K562 (cell line): ENCODE measurements around the gene SLC35D3. TPM values are rescaled to one million over a fixed set of nuclear protein-coding genes. Genes with fewer than 3 reads are reported as not detected.

Source experiments
- ATAC-seq: fragments of 200-7000 bp; cut with Tn5 transposase; 3 replicates; pipeline ENCODE4 v1.9.1; 2020; ENCODE audit warnings: moderate library complexity
- BruUV-seq: library from RNA; stranded (reverse); fragments of 400-500 nt; replicated peaks from 2 replicates; lab custom pipeline; 2021; lab: Mats Ljungman, UMichigan
- CTCF ChIA-PET: fragments of 300-600 bp; formaldehyde crosslinking; extraction: SDS; loops from one replicate; lab custom pipeline; 2021; ENCODE audit warnings: low intra/inter-chr PET ratio; lab: Yijun Ruan, JAX
- POLR2A ChIA-PET: fragments of 300-600, 350-650 bp; sonication (Branson Sonifier 250); formaldehyde crosslinking; extraction: SDS; loops from one replicate; lab custom pipeline; 2021; ENCODE audit warnings: antibody characterized with exemption, inconsistent platforms; lab: Yijun Ruan, JAX
- DNase-seq, 4 experiments: peaks; one replicate each; pipeline versions ENCODE4 v3.0.0 to v3.0.0-alpha.2; 2011 to 2018; ENCODE audit warnings: low spot score in 3 of 4, mixed read lengths in 3 of 4; ENCODE audit errors: extremely low read depth in 1 of 4
- FAIRE-seq: peaks from 2 replicates; lab custom pipeline; 2011; peaks lifted over from hg19 to GRCh38; lab: Jason Lieb, UNC
- H2AFZ ChIP-seq: 2 replicates; pipeline ENCODE4 v1.6.0; 2011; ENCODE audit warnings: low read depth, low read length, control low read depth, inconsistent platforms
- H3K27ac ChIP-seq: fragments of 200-600 bp; 3 replicates; pipeline ENCODE4 v1.8.0; 2011; ENCODE audit warnings: low read depth, mild to moderate bottlenecking, control low read depth, inconsistent platforms, low read length, moderate library complexity, mixed read lengths; ENCODE audit errors: extremely low read depth
- H3K27me3 ChIP-seq, 2 experiments: fragments of 300-600 bp in 1 of 2; 2 replicates in 1 of 2; 3 replicates in 1 of 2; pipeline versions ENCODE4 v1.6.0 to v1.8.0; 2011; ENCODE audit warnings: inconsistent platforms in 2 of 2, low read length in 2 of 2, mild to moderate bottlenecking in 1 of 2, mixed read lengths in 1 of 2, moderate library complexity in 1 of 2; ENCODE audit not compliant: control insufficient read depth in 2 of 2, insufficient read depth in 2 of 2
- H3K36me3 ChIP-seq: fragments of 300-600 bp; 3 replicates; pipeline ENCODE4 v1.8.0; 2011; ENCODE audit warnings: mild to moderate bottlenecking, low read length, inconsistent platforms; ENCODE audit not compliant: control insufficient read depth, insufficient read depth
- H3K4me1 ChIP-seq, 2 experiments: fragments of 200-600 bp in 1 of 2; replicated peaks in 1 of 2; 2 replicates in 1 of 2; 3 replicates in 1 of 2; pipeline versions ENCODE4 v1.5.1 to v1.8.0; 2011; ENCODE audit warnings: inconsistent platforms in 2 of 2, low read length in 2 of 2, mild to moderate bottlenecking in 1 of 2, mixed read lengths in 1 of 2, moderate library complexity in 1 of 2; ENCODE audit not compliant: control insufficient read depth in 2 of 2, insufficient read depth in 2 of 2
- H3K4me2 ChIP-seq: 2 replicates; pipeline ENCODE4 v1.6.1; 2011; ENCODE audit warnings: low read length, control low read depth, inconsistent platforms, mixed read lengths; ENCODE audit not compliant: insufficient read depth
- H3K4me3 ChIP-seq: fragments of 200-600 bp; sonication (generic), shearing (Covaris generic); 2 replicates; pipeline ENCODE4 v1.5.1; 2016; ENCODE audit warnings: control low read depth, inconsistent platforms
- H3K79me2 ChIP-seq: fragments of 200-600 bp; 3 replicates; pipeline ENCODE4 v1.8.0; 2011; ENCODE audit warnings: low read length, inconsistent platforms; ENCODE audit not compliant: control insufficient read depth, insufficient read depth
- H3K9ac ChIP-seq, 2 experiments: 2 replicates each; pipeline versions ENCODE4 v1.6.0 to v1.6.1; 2011; ENCODE audit warnings: low read depth in 2 of 2, low read length in 2 of 2, control low read depth in 1 of 2, inconsistent platforms in 1 of 2, mild to moderate bottlenecking in 1 of 2, mixed read lengths in 1 of 2; ENCODE audit not compliant: insufficient read depth in 1 of 2
- H3K9me1 ChIP-seq: one replicate; pipeline ENCODE4 v1.6.0; 2011; ENCODE audit warnings: inconsistent platforms, mild to moderate bottlenecking, low read length, moderate library complexity; ENCODE audit not compliant: control insufficient read depth, insufficient read depth
- H3K9me3 ChIP-seq: replicated peaks from 2 replicates; pipeline ENCODE4 v1.5.1; 2011; ENCODE audit warnings: low read depth, low read length, inconsistent platforms; ENCODE audit not compliant: control insufficient read depth, insufficient read depth
- H4K20me1 ChIP-seq: replicated peaks from 2 replicates; pipeline ENCODE4 v1.6.1; 2011; ENCODE audit warnings: low read length, inconsistent platforms, mixed read lengths; ENCODE audit not compliant: control insufficient read depth, insufficient read depth
- HBP1 ChIP-seq: fragments of 450-650 bp; formaldehyde crosslinking; IDR thresholded peaks from 2 replicates; pipeline ENCODE4 v1.4.0; 2022; ENCODE audit warnings: missing genetic modification characterization
- HDGF ChIP-seq: fragments of 450-650 bp; IDR thresholded peaks from 2 replicates; pipeline ENCODE4 v1.6.1; 2016
- MXI1 ChIP-seq: IDR thresholded peaks from 2 replicates; pipeline ENCODE4 v1.6.1; 2011; ENCODE audit warnings: low read depth, mild to moderate bottlenecking, improper control_type of control experiment, low read length
- NCOR1 ChIP-seq: fragments of 450-650 bp; IDR thresholded peaks from 2 replicates; pipeline ENCODE4 v1.6.1; 2016; ENCODE audit warnings: mild to moderate bottlenecking, moderate library complexity
- PRMT5 ChIP-seq: sonication (generic); formaldehyde crosslinking; IDR thresholded peaks from 2 replicates; pipeline ENCODE4 v1.5.0; 2020; ENCODE audit warnings: missing genetic modification reagents
- PYGO2 ChIP-seq: fragments of 450-650 bp; IDR thresholded peaks from 2 replicates; pipeline ENCODE4 v1.6.1; 2016; ENCODE audit warnings: mild to moderate bottlenecking, missing genetic modification characterization, moderate library complexity, missing compliant biosample characterization
- RB1 ChIP-seq: fragments of 450-650 bp; IDR thresholded peaks from 2 replicates; pipeline ENCODE4 v1.6.1; 2017; ENCODE audit warnings: low read depth, mild to moderate bottlenecking
- RERE ChIP-seq: sonication (generic); formaldehyde crosslinking; IDR thresholded peaks from 2 replicates; pipeline ENCODE4 v1.8.0; 2023; ENCODE audit warnings: missing genetic modification reagents, mild to moderate bottlenecking, borderline replicate concordance
- SFPQ ChIP-seq: fragments of 200-400 bp; formaldehyde crosslinking; IDR thresholded peaks from 2 replicates; pipeline ENCODE4 v1.6.1; 2017; ENCODE audit warnings: mild to moderate bottlenecking, low read depth, low read length, moderate library complexity
- ZNF512 ChIP-seq: IDR thresholded peaks from 2 replicates; pipeline ENCODE4 v1.6.1; 2016; ENCODE audit warnings: missing genetic modification characterization, missing compliant biosample characterization
- WGBS: fragments of 100-300 bp; shearing (Covaris generic); methylation state at CpG from one replicate; pipeline ENCODE4 v1.1.6; 2016; ENCODE audit warnings: low coverage, mixed read lengths; ENCODE audit not compliant: insufficient coverage; ENCODE audit errors: missing lambda C conversion rate; 5-methylcytosine and 5-hydroxymethylcytosine counted together
- in situ Hi-C: fragments of 300-500 bp; cut with MboI; formaldehyde crosslinking; loops from 4 replicates; pipeline ENCODE4 v1.15.0; 2018; ENCODE audit warnings: inconsistent platforms, mixed read lengths
- intact Hi-C: fragments of 100-400 bp; cut with micrococcal nuclease; formaldehyde crosslinking; loops from 2 replicates; pipeline ENCODE4 v1.14.2; 2022
- polyA plus RNA-seq, 8 experiments: library from polyadenylated mRNA; depleted of rRNA in 4 of 8; stranded (reverse) in 5 of 8; unstranded in 3 of 8; fragments of >200 nt; fragmentation: Nextera tagmentation in 2 of 8; fragmentation: Illumina TruSeq in 1 of 8; extraction: Ambion mirVana in 2 of 8; extraction: Trizol in 1 of 8; gene quantifications; 2 replicates each; pipeline versions ENCODE4 v1.2.1 to v1.2.3, GENCODE V29; 2011 to 2014; ENCODE audit warnings: inconsistent platforms in 1 of 8, missing spikeins in 1 of 8
- total RNA-seq, 7 experiments: library from RNA; depleted of rRNA in 6 of 7; stranded (reverse); fragments of >200 nt in 6 of 7; fragmentation: Illumina TruSeq in 2 of 7; extraction: Trizol in 2 of 7; gene quantifications; 2 replicates each; pipeline versions ENCODE4 v1.2.1 to v1.2.3, GENCODE V29; 2011 to 2021; ENCODE audit warnings: low replicate concordance in 1 of 7

Gene SLC35D3
- total and polyA plus RNA-seq, 9 of the 15 experiments (the other 6 are each of a cell fraction or from before 2014, with no cell fraction given), result not detected

- H3K4me3 ChIP-seq, result no peak overlapping the region
- no peaks in the 10 kb centered on the region for H3K9me3 ChIP-seq
- FAIRE-seq, result no peak
- H3K9me1 ChIP-seq, result no peaks in the 10 kb centered on the region
- H3K4me1 ChIP-seq, result peaks cover 4 to 5% of the 10 kb centered on the region in 2 experiments; a peak in 3 of 5 replicates
- ChIA-PET CTCF (interaction anchor here (0.5 kb wide), 1 partner anchor 176 kb away, joined by 3 read pairs; no protein-coding TSS in a partner anchor), POLR2A (no interaction called here)
- no peak overlapping the region for H3K4me2 ChIP-seq
- no peak overlapping the region for H2AFZ ChIP-seq
- ATAC-seq, result no peak
- intact Hi-C loops, result no loop called here
- no TSS peak for BruUV-seq
- no peak overlapping the region for H3K9ac ChIP-seq
- H3K36me3 ChIP-seq, result no peaks in the 10 kb centered on the region
- H3K27ac ChIP-seq, result no peak overlapping the region
- peaks cover 3 to 14% of the 10 kb centered on the region in 2 experiments for H3K27me3 ChIP-seq
- no peaks in the 10 kb centered on the region for H3K79me2 ChIP-seq
- DNase-seq, result no peak
- H4K20me1 ChIP-seq, result peaks cover 3% of the 10 kb centered on the region; the same call in 1 of the 2 replicates
- in situ Hi-C loops, result no loop called here
- 8% methylated on average over 3 of the region's 3 CpGs for WGBS
- TF ChIP-seq SFPQ (no peak), MXI1 (no peak), PYGO2 (tag) (no peak), HDGF (no peak), NCOR1 (no peak), HBP1 (CRISPR knock-in tag) (no peak), RERE (CRISPR knock-in tag) (no peak), ZNF512 (tag) (no peak), PRMT5 (CRISPR knock-in tag) (no peak), RB1 (no peak)
These were observed 38.7 kb downstream of the SLC35D3 start for GRCh38 chr6:136960781-136961180.
